Measurements from ENCODE around the gene WDR86. TPM values are rescaled to one million over a fixed set of nuclear protein-coding genes. Genes with fewer than 3 reads are reported as not detected.

The WDR86 gene
- total and polyA plus RNA-seq, 2 of the 8 experiments (the other 6 are each of a cell fraction or from before 2014, with no cell fraction given), result 12.7 to 15.8 TPM

DNA sequence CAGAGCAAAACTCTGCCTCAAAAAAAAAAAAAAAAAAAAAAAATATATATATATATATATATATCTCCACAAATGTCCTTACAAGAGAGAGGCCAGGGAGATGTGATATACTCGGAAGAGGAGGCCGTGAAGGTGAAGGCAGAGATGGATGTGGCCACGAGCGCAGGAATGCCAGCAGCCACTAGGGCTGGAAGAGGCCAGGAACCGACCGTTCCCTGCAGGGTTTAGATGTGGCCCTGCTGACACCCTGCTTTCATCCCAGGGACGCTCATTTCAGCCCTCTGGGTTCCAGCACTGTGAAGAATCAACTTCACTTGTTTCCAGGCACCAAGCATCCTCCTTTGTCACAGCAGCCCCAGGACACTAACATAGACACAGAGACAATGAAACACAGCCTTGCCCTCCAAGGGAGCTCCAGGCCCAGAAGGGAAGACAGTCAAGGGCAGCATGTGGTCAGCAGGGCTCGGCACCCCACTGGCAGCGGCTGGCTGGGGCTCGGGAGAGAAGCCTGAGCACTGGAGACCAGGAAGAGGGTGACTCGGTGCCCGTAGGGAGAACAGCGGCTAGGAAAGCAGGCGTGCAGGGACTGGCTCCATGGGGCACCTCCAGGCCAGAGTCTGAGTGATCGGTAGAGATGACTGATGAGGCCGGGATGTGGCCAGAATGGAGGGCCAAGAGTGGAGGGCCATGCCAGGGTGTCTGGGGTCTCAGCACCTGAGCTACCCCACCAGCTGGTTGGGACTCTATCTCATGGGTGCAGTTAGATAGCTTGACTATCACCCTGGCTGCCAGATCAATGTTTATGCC lies 7.6 kb downstream of the WDR86 start (continued):
- TF ChIP-seq CBX8 (IDR thresholded peaks at IDR 0.05; ENCODE audit: borderline replicate concordance, low read depth, low read length) (no peak), POLR2A (IDR thresholded peaks at IDR 0.05; ENCODE audit: control extremely low read depth in 1 of 2, low read depth in 2 of 2, low read length in 2 of 2) (no peak), EP300 (IDR thresholded peaks at IDR 0.05; ENCODE audit: borderline replicate concordance in 1 of 2, low read depth in 2 of 2, low read length in 2 of 2) (no peak)
- TF ChIP-seq, protein P1, sequence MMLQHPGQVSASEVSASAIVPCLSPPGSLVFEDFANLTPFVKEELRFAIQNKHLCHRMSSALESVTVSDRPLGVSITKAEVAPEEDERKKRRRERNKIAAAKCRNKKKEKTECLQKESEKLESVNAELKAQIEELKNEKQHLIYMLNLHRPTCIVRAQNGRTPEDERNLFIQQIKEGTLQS (IDR thresholded peaks at IDR 0.05; ENCODE audit: insufficient read depth, low read depth, low read length), result no peak
